Measurements from ENCODE around the gene MIEF2.
"Not testable (repeated sequence)": the region's sequence is repeated elsewhere in the genome, so short reads cannot be mapped to it uniquely, and the experiment has no call there.

MIEF2 gene

GRCh38 chr17:18278867-18279266 is 18.4 kb downstream of the MIEF2 start:
- no peak for TF ChIP-seq Cebpa-rat (IDR thresholded peaks at IDR 0.05)

GRCh38 chr17:18280249-18280648 is 19.8 kb downstream of the MIEF2 start:
- H3K27me3 ChIP-seq = no peaks in the 10 kb centered on the region
- H3K9me3 ChIP-seq = no peaks in the 10 kb centered on the region
- peaks cover 39% of the 10 kb centered on the region for H4K20me1 ChIP-seq
- no peak overlapping the region for H3K4me2 ChIP-seq
- peaks cover 100% of the 10 kb centered on the region for H3K36me3 ChIP-seq
- H3K27ac ChIP-seq = no peak overlapping the region
- no peak overlapping the region for H3K9ac ChIP-seq
- no peak for TF ChIP-seq Cebpa-rat (IDR thresholded peaks at IDR 0.05)
- H3K4me3 ChIP-seq = no peak overlapping the region
- H3K4me1 ChIP-seq = no peaks in the 10 kb centered on the region

More at GRCh38 chr17:18278867-18279266, 18.4 kb downstream of the MIEF2 start:
- Histone ChIP-seq H3K27ac (no peak overlapping the region), H4K20me1 (peaks cover 39% of the 10 kb centered on the region), H3K9ac (no peak overlapping the region), H3K4me1 (no peaks in the 10 kb centered on the region), H3K4me3 (no peak overlapping the region), H3K36me3 (peaks cover 100% of the 10 kb centered on the region), H3K27me3 (no peaks in the 10 kb centered on the region), H3K9me3 (no peaks in the 10 kb centered on the region), H3K4me2 (no peak overlapping the region)

- Histone ChIP-seq H3K27ac (no peak overlapping the region), H3K9me3 (no peaks in the 10 kb centered on the region), H4K20me1 (peaks cover 39% of the 10 kb centered on the region), H3K9ac (no peak overlapping the region), H3K4me2 (no peak overlapping the region), H3K27me3 (no peaks in the 10 kb centered on the region), H3K36me3 (peaks cover 100% of the 10 kb centered on the region), H3K4me3 (no peak overlapping the region), H3K4me1 (no peaks in the 10 kb centered on the region)
- TF ChIP-seq Cebpa-rat (IDR thresholded peaks at IDR 0.05) = no peak
Observed at GRCh38 chr17:18280766-18281371, 20.4 kb downstream of the MIEF2 start.

GRCh38 chr17:18281788-18282187 is 21.3 kb downstream of the MIEF2 start:
- H4K20me1 ChIP-seq = peaks cover 39% of the 10 kb centered on the region
- no peak overlapping the region for H3K27ac ChIP-seq
- H3K27me3 ChIP-seq = no peaks in the 10 kb centered on the region
- no peaks in the 10 kb centered on the region for H3K9me3 ChIP-seq
- H3K4me1 ChIP-seq = no peaks in the 10 kb centered on the region
- TF ChIP-seq Cebpa-rat (IDR thresholded peaks at IDR 0.05) = no peak
- peaks cover 100% of the 10 kb centered on the region for H3K36me3 ChIP-seq
- H3K4me2 ChIP-seq = no peak overlapping the region
- H3K4me3 ChIP-seq = no peak overlapping the region
- H3K9ac ChIP-seq = no peak overlapping the region

GRCh38 chr17:18285296-18285695 is 24.8 kb downstream of the MIEF2 start:
- peaks cover 98% of the 10 kb centered on the region for H3K36me3 ChIP-seq
- no peaks in the 10 kb centered on the region for H3K4me1 ChIP-seq
- H3K9ac ChIP-seq = no peak overlapping the region
- no peak overlapping the region for H3K4me3 ChIP-seq
- no peaks in the 10 kb centered on the region for H3K27me3 ChIP-seq
- H3K4me2 ChIP-seq = no peak overlapping the region
- no peak overlapping the region for H3K27ac ChIP-seq
- no peaks in the 10 kb centered on the region for H3K9me3 ChIP-seq
- H4K20me1 ChIP-seq = peaks cover 31% of the 10 kb centered on the region
- TF ChIP-seq Cebpa-rat (IDR thresholded peaks at IDR 0.05) = no peak

- no peak for TF ChIP-seq Cebpa-rat (IDR thresholded peaks at IDR 0.05)
- H3K4me1 ChIP-seq = no peaks in the 10 kb centered on the region
- H3K27me3 ChIP-seq = no peaks in the 10 kb centered on the region
- H4K20me1 ChIP-seq = peaks cover 15% of the 10 kb centered on the region; the same call in 1 of the 2 replicates
- H3K4me2 ChIP-seq = no peak overlapping the region
- H3K36me3 ChIP-seq = peaks cover 98% of the 10 kb centered on the region
- no peak overlapping the region for H3K4me3 ChIP-seq
- no peak overlapping the region for H3K27ac ChIP-seq
- no peak overlapping the region for H3K9ac ChIP-seq
- H3K9me3 ChIP-seq = no peaks in the 10 kb centered on the region
Observed at GRCh38 chr17:18291718-18292540, 31.5 kb downstream of the MIEF2 start.

GRCh38 chr17:18298061-18298460 is 37.6 kb downstream of the MIEF2 start:
- not testable (repeated sequence) for H3K4me2 ChIP-seq, H3K4me3 ChIP-seq, H3K27ac ChIP-seq, H3K9me3 ChIP-seq, H3K27me3 ChIP-seq, H3K4me1 ChIP-seq, H3K9ac ChIP-seq, H4K20me1 ChIP-seq
- H3K36me3 ChIP-seq = peaks cover 87% of the 10 kb centered on the region

GRCh38 chr17:18300725-18301480 is 40.4 kb downstream of the MIEF2 start:
- Histone ChIP-seq H3K9ac (no peak overlapping the region), H3K36me3 (peaks cover 87% of the 10 kb centered on the region), H3K27ac (no peak overlapping the region), H3K4me1 (no peaks in the 10 kb centered on the region), H3K4me3 (no peak overlapping the region), H3K27me3 (no peaks in the 10 kb centered on the region), H3K9me3 (no peaks in the 10 kb centered on the region), H3K4me2 (no peak overlapping the region), H4K20me1 (peaks cover 18% of the 10 kb centered on the region; the same call in 1 of the 2 replicates)
- TF ChIP-seq Cebpa-rat (IDR thresholded peaks at IDR 0.05) = no peak

- H3K36me3 ChIP-seq = peaks cover 95% of the 10 kb centered on the region
- not testable (repeated sequence) for H3K4me1 ChIP-seq, H3K27ac ChIP-seq
Observed at GRCh38 chr17:18303206-18303605, 42.7 kb downstream of the MIEF2 start.

GRCh38 chr17:18309202-18309601 is 48.7 kb downstream of the MIEF2 start:
- no peak overlapping the region for H3K4me2 ChIP-seq
- TF ChIP-seq Cebpa-rat (IDR thresholded peaks at IDR 0.05) = no peak
- H3K36me3 ChIP-seq = peaks cover 87% of the 10 kb centered on the region

More at GRCh38 chr17:18303206-18303605, 42.7 kb downstream of the MIEF2 start:
- H3K27me3 ChIP-seq, H3K9ac ChIP-seq, H3K4me3 ChIP-seq, H3K4me2 ChIP-seq, H3K9me3 ChIP-seq: not testable (repeated sequence)
- peaks cover 38% of the 10 kb centered on the region for H4K20me1 ChIP-seq

More at GRCh38 chr17:18309202-18309601, 48.7 kb downstream of the MIEF2 start:
- no peaks in the 10 kb centered on the region for H3K27me3 ChIP-seq
- H4K20me1 ChIP-seq = peaks cover 87% of the 10 kb centered on the region
- no peaks in the 10 kb centered on the region for H3K9me3 ChIP-seq
- no peak overlapping the region for H3K9ac ChIP-seq
- H3K4me3 ChIP-seq = no peak overlapping the region
- peaks cover 29% of the 10 kb centered on the region for H3K4me1 ChIP-seq
- H3K27ac ChIP-seq = no peak overlapping the region

Data from BLaER1 (cell line).